HAP-1 (cell line): ENCODE data around the gene VTCN1.
"Not testable (repeated sequence)": the region's sequence is repeated elsewhere in the genome, so short reads cannot be mapped to it uniquely, and the experiment has no call there.

Source experiments
- DNase-seq, 2 experiments: peaks; one replicate each; pipeline ENCODE4 v3.0.0-alpha.2; 2016 to 2020; ENCODE audit warnings: low spot score in 2 of 2
- H3K27me3 ChIP-seq: fragments of 250-450 bp; sonication (Bioruptor Pico); 2 replicates; pipeline ENCODE4 v1.5.1; 2020; ENCODE audit warnings: low read depth, mild to moderate bottlenecking, moderate library complexity
- H3K36me3 ChIP-seq: fragments of 250-450 bp; sonication (Bioruptor Pico); replicated peaks from 2 replicates; pipeline ENCODE4 v1.5.1; 2020; ENCODE audit warnings: mild to moderate bottlenecking
- H3K4me1 ChIP-seq: fragments of 250-450 bp; sonication (Bioruptor Pico); 2 replicates; pipeline ENCODE4 v1.5.1; 2020; ENCODE audit warnings: mild to moderate bottlenecking
- H3K4me3 ChIP-seq: fragments of 250-450 bp; sonication (Bioruptor Pico); 2 replicates; pipeline ENCODE4 v1.5.1; 2020; ENCODE audit warnings: mild to moderate bottlenecking, moderate library complexity
- H3K9me3 ChIP-seq: fragments of 250-450 bp; sonication (Bioruptor Pico); 2 replicates; pipeline ENCODE4 v1.5.1; 2020; ENCODE audit warnings: mild to moderate bottlenecking, moderate library complexity
- in situ Hi-C: fragments of 300-500 bp; cut with MboI; formaldehyde crosslinking; loops from 3 replicates; pipeline ENCODE4 v1.14.3; 2020; ENCODE audit warnings: low sequenced_read_pairs, inconsistent platforms, mixed read lengths

VTCN1 gene, protein sequence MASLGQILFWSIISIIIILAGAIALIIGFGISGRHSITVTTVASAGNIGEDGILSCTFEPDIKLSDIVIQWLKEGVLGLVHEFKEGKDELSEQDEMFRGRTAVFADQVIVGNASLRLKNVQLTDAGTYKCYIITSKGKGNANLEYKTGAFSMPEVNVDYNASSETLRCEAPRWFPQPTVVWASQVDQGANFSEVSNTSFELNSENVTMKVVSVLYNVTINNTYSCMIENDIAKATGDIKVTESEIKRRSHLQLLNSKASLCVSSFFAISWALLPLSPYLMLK

DNA sequence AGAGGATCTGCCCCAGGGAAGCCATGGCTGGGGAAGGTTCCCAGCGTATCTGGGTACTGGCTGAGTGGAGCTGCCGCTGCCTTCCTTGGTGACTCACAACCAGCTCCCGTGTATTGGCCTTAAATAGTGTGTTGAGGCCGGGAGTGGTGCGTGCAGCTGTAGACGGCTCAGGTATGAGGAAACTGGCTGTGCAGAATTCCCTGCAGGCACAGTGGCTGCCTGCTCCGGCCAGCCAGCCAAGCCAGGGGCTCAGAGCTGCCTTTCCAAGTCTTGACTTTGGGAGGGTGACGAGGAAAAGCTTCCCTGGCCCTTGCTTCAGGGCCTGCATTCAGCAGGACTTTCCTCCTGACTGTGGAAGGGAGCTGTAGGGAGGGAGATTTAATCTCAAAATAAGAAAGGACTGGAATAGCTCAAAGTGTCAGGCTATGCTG, at the start of gene VTCN1:
TSS of gene VTCN1 (minus strand) at position 97 of the 431 bp plus-strand sequence. CDS start at position 25, 72 bp downstream.
- in situ Hi-C loops = no loop called here
- DNase-seq = no peak
- H3K4me1 ChIP-seq = no peaks in the 10 kb centered on the region
- H3K36me3 ChIP-seq = no peaks in the 10 kb centered on the region
- H3K4me3 ChIP-seq = no peak within 1 kb of the TSS
- no peaks in the 10 kb centered on the region for H3K9me3 ChIP-seq
- no peaks in the 10 kb centered on the region for H3K27me3 ChIP-seq

DNA sequence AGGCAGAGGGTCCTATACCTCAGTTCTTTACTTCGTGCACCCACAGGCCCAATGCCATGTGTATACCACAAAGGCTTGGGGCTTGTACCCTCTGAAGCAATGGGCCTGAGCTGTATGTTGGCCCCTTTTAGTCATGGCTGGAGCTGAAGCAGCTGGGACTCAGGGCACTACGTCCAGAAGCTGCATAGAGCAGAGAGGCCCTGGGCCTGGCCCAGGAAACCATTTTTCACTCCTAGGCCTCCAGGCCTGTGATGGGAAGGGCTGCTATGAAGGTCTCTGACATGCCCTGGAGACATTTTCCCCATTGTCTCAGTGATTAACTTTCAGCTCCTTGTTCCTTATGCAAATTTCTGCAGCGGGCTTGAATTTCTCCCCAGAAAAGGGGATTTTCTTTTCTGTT, 48.1 kb upstream of the VTCN1 start:
- Histone ChIP-seq H3K9me3 (no peaks in the 10 kb centered on the region; the same call in 1 of the 2 replicates), H3K27me3 (no peaks in the 10 kb centered on the region), H3K4me3 (no peak overlapping the region), H3K4me1 (no peaks in the 10 kb centered on the region), H3K36me3 (no peaks in the 10 kb centered on the region)
- in situ Hi-C loops = no loop called here
- DNase-seq = no peak

- H3K4me3 ChIP-seq, DNase-seq, H3K9me3 ChIP-seq, H3K36me3 ChIP-seq, H3K27me3 ChIP-seq, in situ Hi-C loops, H3K4me1 ChIP-seq: not testable (repeated sequence)
These were observed 47.3 kb upstream of the VTCN1 start for GRCh38 chr1:117258075-117258474.

DNA sequence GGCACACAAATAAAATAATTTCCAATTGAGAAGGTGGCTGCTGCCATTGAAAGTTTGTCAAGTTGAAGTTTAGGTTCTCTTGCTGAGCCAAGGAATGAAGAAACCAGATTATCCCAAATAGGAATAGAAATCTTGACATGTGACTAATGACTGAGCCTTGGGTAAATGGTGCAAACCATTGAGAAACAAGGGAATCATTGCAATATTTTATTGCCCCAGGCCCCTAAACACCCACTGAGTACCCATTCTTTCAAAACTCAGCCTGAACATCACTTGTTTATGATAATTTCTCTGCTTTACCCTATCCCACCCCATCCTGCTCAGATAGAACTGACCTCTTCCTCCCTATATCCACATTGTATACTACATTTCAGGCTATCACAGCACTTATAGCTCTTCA, 46.6 kb upstream of the VTCN1 start:
- no peak for DNase-seq
- H3K4me3 ChIP-seq = no peak overlapping the region
- H3K9me3 ChIP-seq = no peaks in the 10 kb centered on the region; the same call in 1 of the 2 replicates
- H3K27me3 ChIP-seq = no peaks in the 10 kb centered on the region
- no peaks in the 10 kb centered on the region for H3K36me3 ChIP-seq
- in situ Hi-C loops = no loop called here
- no peaks in the 10 kb centered on the region for H3K4me1 ChIP-seq

DNA sequence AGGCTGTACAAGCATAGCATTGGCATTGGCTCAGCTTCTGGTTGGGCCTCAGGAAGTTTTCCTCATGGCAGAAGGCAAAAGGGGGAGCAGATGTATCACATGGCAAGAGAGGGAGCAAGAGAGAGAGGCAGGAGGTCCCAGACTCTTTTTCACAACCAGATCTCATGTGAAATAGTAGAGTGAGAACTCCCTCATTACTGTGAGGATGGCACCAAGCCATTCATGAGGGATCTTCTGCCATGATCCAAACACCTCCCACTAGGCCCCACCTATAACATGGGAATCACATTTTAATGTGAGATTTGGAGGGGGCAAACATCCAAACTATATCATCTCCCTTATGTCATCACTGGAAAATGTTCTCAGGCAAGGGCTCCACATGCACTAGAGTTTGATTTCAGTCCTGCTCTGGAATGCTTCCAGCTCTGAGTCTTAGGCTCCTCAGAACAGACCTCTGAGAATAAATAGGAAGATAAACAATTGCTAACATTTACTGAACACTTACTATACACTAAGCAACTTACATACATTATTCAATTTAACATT, 39.4 kb upstream of the VTCN1 start:
- no peaks in the 10 kb centered on the region for H3K9me3 ChIP-seq
- H3K4me1 ChIP-seq = no peaks in the 10 kb centered on the region
- H3K36me3 ChIP-seq = no peaks in the 10 kb centered on the region
- no peaks in the 10 kb centered on the region; the same call in 1 of the 2 replicates for H3K27me3 ChIP-seq
- in situ Hi-C loops = no loop called here
- DNase-seq = no peak
- H3K4me3 ChIP-seq = no peak overlapping the region

DNA sequence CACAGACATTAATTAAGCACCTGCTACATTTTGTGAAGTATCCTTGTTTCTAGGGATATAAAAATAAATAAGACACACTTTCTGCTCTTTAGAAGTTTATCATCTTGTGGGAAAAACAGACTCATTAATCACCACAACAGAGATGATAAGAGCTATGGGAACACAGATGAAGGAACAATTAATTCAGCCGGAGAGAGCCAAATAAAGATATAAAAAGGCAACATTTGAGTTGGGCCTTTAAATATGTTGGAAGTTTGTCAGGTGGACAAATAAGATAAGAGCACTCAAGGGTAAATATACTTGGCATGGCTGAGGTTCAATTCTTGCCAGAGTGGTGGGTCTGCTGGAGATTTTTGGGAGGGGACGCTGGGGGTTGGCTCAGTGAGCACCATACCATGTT, 34.2 kb upstream of the VTCN1 start:
- no peak for DNase-seq
- no peaks in the 10 kb centered on the region; the same call in 1 of the 2 replicates for H3K4me1 ChIP-seq
- H3K27me3 ChIP-seq = peaks cover 3% of the 10 kb centered on the region; the same call in 1 of the 2 replicates
- H3K9me3 ChIP-seq = no peaks in the 10 kb centered on the region
- no peaks in the 10 kb centered on the region for H3K36me3 ChIP-seq
- no peak overlapping the region for H3K4me3 ChIP-seq
- in situ Hi-C loops = no loop called here

DNA sequence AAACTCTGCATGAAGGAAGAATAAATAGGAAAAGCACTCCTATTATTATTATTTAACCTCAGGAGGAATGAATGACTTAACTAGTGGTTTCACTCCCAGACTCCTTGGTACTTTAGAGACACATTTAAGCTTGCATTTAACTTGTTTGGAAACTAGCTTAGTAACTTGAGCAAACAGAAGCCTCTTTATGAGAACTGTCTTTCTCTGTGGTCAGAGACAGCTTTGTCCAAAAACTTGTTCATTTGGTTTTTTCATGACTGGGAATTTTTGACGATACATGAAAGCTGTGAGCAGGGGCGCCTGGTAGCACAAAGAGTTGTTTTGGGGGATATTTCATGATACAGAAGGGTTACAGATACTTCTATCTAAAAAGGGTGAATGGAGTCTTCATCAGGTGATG, 33.6 kb upstream of the VTCN1 start:
- in situ Hi-C loops = no loop called here
- no peak overlapping the region for H3K4me3 ChIP-seq

DNA sequence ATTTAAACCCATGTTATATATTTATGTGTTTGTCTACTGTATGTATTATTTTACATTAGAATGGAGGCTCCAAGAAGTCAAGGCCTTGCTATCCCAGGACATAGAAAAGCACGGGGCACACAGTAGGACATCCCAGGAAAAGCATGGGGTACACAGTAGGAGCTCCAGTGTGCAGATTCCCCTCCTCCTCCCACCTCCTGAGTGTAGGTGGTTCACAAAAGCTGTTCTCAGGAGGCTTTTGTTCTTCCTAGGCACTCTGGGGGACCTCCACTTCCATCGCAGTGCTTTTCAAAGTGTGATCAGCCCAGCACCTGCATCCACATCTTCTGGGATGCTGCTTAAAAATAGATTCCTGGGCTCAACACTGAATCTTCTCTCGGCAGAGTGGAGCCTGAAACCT, 30.8 kb upstream of the VTCN1 start:
- H3K9me3 ChIP-seq = no peaks in the 10 kb centered on the region
- H3K27me3 ChIP-seq = peaks cover 3% of the 10 kb centered on the region; the same call in 1 of the 2 replicates
- H3K36me3 ChIP-seq = no peaks in the 10 kb centered on the region
- in situ Hi-C loops = no loop called here
- no peaks in the 10 kb centered on the region; the same call in 1 of the 2 replicates for H3K4me1 ChIP-seq
- no peak for DNase-seq
- no peak overlapping the region for H3K4me3 ChIP-seq

More for the DNA sequence above, 33.6 kb upstream of the VTCN1 start:
- Histone ChIP-seq H3K36me3 (no peaks in the 10 kb centered on the region), H3K4me1 (no peaks in the 10 kb centered on the region; the same call in 1 of the 2 replicates), H3K27me3 (peaks cover 3% of the 10 kb centered on the region; the same call in 1 of the 2 replicates), H3K9me3 (no peaks in the 10 kb centered on the region)
- DNase-seq = no peak

- no peak overlapping the region for H3K4me3 ChIP-seq
- H3K9me3 ChIP-seq = no peaks in the 10 kb centered on the region
- no peaks in the 10 kb centered on the region for H3K36me3 ChIP-seq
- in situ Hi-C loops = no loop called here
- no peak for DNase-seq
- H3K4me1 ChIP-seq = no peaks in the 10 kb centered on the region; the same call in 1 of the 2 replicates
- H3K27me3 ChIP-seq = peaks cover 3% of the 10 kb centered on the region; the same call in 1 of the 2 replicates
These were observed 29.8 kb upstream of the VTCN1 start for GRCh38 chr1:117240547-117240946.

- peak in 1 of 2 experiments; percentile 23 for DNase-seq
These were observed 28.7 kb upstream of the VTCN1 start for GRCh38 chr1:117239467-117239866.

GRCh38 chr1:117237726-117238381, 27.1 kb upstream of the VTCN1 start:
- no peaks in the 10 kb centered on the region; the same call in 1 of the 2 replicates for H3K4me1 ChIP-seq
- no peaks in the 10 kb centered on the region for H3K9me3 ChIP-seq
- no peak for DNase-seq
- H3K36me3 ChIP-seq = no peaks in the 10 kb centered on the region
- H3K27me3 ChIP-seq = no peaks in the 10 kb centered on the region; the same call in 1 of the 2 replicates
- in situ Hi-C loops = no loop called here
- H3K4me3 ChIP-seq = no peak overlapping the region

More at GRCh38 chr1:117239467-117239866, 28.7 kb upstream of the VTCN1 start:
- Histone ChIP-seq H3K4me1 (no peaks in the 10 kb centered on the region; the same call in 1 of the 2 replicates), H3K27me3 (no peaks in the 10 kb centered on the region; the same call in 1 of the 2 replicates), H3K4me3 (no peak overlapping the region), H3K36me3 (no peaks in the 10 kb centered on the region), H3K9me3 (no peaks in the 10 kb centered on the region)
- in situ Hi-C loops = no loop called here

DNA sequence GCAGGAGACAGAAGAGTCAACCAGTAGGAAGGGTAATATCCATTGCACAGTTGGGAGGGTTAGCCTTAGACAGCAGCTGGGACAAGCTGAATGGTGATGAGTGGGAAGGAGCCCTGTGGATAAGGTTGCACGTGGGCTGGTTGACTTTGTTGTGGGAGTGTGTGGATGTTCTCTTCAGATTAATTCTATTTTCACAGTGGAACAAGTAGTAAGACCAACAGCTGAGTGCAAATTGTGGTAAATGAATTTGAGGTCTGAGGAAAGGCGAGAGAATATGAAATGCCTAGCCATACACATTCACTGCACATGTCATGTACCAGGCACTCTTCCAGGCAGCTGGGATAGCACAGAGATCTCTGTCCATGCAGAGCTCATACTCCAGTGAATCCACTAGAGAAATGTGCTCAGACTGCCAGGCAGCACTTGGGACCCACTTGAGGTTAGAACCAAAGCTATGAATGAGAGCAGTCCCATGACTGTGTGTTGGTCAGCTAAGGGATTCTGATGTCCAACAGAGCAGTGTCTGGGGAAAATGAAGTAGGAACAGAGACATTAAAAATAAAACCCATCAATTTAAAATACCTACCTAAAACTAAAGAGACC, 25.2 kb upstream of the VTCN1 start:
- in situ Hi-C loops = no loop called here
- H3K9me3 ChIP-seq = no peaks in the 10 kb centered on the region
- no peaks in the 10 kb centered on the region; the same call in 1 of the 2 replicates for H3K4me1 ChIP-seq
- no peak for DNase-seq
- no peak overlapping the region for H3K4me3 ChIP-seq
- H3K27me3 ChIP-seq = no peaks in the 10 kb centered on the region
- H3K36me3 ChIP-seq = no peaks in the 10 kb centered on the region

DNA sequence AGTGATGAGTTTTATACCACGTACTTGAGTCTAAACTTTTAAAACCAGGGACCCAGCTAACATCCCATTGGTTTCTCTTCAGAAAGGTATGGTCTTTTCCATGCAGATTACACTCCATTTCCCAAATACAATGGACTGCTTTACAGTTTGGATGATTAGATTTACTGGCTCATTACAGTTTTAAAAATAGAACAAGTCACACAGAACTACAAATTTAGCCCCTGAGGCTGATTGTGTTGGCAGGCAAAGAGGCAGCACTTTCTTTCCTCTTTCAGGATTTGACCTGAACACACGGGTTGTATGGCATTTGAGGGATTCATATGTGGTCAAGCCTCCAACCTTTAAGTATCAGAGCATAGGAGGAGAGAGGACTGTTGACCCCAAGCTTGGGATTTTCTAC, 21.8 kb upstream of the VTCN1 start:
- no peak for DNase-seq
- in situ Hi-C loops = no loop called here
- Histone ChIP-seq H3K36me3 (no peaks in the 10 kb centered on the region), H3K9me3 (no peaks in the 10 kb centered on the region), H3K27me3 (no peaks in the 10 kb centered on the region), H3K4me1 (no peaks in the 10 kb centered on the region), H3K4me3 (no peak overlapping the region)
